GM18507 (cell line): Measurements from ENCODE around the gene SLC25A29.
"Not testable (repeated sequence)": the region's sequence is repeated elsewhere in the genome, so short reads cannot be mapped to it uniquely, and the experiment has no call there.

ENCODE experiments used
- DNase-seq: peaks from one replicate; pipeline ENCODE4 v3.0.0; 2011; ENCODE audit warnings: low read depth; ENCODE audit not compliant: insufficient read length; ENCODE audit errors: extremely low spot score
- FAIRE-seq: peaks from 2 replicates; lab custom pipeline; 2011; peaks lifted over from hg19 to GRCh38; lab: Jason Lieb, UNC

The SLC25A29 gene, protein sequence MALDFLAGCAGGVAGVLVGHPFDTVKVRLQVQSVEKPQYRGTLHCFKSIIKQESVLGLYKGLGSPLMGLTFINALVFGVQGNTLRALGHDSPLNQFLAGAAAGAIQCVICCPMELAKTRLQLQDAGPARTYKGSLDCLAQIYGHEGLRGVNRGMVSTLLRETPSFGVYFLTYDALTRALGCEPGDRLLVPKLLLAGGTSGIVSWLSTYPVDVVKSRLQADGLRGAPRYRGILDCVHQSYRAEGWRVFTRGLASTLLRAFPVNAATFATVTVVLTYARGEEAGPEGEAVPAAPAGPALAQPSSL

DNA sequence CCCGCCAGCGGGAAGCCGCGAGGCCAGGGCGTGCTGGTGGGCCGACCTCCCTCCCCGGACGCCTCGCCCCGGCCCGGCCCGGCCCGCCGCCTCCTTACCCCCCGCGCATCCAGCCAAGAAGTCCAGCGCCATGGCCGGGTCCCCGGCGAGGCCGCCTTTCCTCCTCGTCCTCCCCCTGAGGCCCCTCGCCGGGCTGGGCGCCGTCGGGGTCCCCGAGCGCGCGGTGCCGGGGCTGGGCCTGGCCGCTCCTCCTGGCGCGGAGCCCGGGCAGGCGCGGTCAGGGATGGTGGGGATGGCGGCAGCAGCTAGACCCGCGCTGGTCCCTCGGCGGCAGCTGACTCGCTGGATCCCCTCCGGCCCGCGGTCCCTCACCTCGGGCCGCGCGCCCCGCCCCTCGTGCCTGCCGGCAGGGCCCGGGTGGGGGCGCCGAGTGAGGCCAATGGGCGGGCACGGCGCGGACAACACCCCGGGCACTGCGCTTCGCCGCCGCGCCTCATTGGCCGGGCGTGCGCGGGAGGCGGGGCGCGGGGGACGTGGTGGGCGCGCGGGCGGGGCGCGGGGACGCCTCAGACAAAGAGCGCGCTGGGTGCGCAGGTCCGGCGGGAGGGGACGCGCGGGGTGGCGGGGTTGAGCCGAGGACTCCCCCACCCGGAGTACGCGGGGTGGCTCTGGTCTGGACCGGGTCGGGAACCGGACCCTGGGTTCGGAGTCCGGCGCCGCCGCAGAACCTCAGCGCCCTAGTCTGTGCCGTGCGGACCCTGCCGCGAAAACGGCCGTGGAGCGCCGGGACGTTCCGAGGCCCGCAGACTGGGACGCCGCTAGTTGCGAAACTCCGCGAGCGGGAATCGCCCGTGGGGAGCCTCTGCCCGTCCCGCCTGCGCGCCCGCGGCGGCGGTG is at the start of gene SLC25A29:
TSS of gene SLC25A29 (minus strand) at position 344 of the 897 bp plus-strand sequence. CDS start at position 132, 212 bp downstream.
- FAIRE-seq (peak; percentile 89), DNase-seq (peak; percentile 94)

DNA sequence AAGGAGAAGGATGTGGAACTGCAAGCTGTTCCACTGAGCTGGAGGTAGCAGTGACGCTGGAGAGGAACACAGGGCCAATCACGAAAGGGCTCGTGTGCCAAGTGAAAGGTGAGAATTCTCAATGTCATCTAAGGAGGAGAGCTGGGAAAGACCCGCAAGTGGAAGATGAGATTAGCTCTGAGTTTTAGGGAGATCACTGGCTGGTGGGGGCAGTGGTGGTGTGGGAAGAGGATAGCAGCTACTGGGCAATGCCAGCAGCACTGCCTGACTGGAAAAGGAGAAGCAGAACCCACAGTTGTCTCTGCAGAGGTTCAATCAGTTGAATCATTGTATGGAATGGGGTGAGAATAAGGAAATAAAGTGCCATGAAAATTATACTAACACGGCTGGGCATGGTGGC is 44.7 kb upstream of the SLC25A29 start:
- DNase-seq, result no peak
- no peak for FAIRE-seq

DNA sequence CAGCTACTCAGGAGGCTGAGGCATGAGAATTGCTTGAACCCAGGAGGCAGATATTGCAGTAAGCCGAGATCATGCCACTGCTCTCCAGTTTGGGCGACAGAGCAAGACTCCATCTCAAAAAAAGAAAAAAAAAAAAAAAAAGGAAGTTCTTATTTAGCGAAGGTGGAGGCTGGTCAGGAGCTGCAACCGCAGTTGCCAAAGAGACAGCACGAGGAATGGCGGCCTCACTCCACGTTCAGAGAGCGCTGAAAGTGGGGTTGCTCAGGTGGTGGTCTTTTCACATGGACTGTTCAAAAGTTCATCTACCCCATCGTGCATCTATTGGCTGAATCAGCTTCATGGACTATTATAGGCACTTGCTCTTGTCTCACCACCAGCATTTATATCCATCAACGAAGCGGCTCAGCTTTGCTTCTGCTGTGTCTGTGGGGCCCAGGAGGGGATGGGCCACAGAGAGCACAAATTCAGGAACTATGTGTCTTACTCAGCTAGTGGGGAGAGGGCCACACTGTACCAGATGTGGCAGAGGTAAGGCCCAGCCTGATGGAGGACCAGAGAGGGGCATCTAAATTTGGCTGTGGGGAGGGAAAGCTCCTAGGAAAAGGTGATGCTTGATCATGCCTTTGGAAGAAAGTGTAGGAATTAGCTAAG is 44.2 kb upstream of the SLC25A29 start:
- DNase-seq (no peak), FAIRE-seq (no peak)

DNA sequence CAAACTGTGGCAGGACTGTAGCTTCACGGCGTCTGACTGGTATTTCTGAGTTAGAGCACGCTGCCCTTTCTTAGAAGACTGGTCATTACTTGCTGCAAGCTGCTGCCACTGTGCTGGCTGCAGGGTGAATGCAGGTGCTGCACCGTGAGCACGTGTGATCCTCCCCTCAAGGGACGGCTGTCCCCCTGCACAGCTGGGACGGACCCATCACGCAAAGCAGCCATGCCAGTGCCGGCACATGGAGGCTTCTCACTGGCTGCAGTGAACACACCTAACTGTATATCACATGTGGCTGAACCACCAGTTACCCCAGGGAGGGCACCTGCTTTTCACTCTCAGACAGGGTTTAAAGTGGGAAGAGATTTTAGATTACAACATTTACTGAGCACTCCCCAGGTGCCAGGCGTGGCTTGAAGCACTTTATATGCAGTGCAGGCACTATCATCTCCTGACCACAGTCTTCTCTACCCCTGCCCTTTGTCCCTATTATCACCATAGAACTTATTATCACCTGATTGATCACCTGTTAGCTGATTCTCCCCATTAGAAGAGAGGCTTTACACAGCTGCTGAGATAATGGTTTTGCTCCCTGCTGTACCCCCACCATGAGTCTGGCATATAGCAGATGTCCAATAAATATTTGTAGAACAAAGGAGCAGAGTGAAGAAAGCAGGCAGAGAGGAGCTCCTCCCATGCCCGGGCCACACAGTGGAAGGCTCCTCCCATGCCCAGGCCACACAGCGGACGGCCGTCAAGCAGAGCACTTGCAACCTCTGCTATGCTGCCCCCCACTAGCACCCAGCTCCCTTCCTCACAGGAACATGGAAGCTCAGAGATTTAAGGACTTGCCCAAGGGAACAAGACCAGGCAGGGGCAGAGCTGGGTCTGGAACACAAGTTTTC is 42.8 kb upstream of the SLC25A29 start:
- FAIRE-seq (no peak), DNase-seq (no peak)

DNA sequence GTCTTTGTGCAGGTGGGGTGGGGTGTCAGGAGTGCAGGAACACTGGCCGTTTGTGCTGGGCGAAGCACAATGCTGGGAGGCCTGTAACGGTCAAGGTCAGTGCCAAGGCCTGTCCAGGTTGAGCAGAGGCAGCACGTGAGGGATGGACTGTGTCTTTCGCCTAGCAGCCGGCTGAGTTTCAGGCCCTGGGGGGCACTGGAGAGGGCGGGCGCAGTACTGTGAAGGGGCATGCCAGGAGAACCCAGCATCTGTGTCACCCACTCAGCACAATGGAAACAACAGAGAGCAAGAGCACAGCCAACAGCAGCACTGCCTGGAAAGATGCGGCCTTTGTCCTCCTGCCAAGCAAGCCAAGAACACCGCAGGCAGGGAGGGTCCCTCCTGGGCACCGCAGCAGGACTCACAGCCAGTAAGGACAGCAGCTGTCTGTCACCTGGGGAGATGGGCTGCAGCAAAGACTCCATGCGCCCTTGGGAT is 42.0 kb upstream of the SLC25A29 start:
- FAIRE-seq (no peak), DNase-seq (no peak)

DNA sequence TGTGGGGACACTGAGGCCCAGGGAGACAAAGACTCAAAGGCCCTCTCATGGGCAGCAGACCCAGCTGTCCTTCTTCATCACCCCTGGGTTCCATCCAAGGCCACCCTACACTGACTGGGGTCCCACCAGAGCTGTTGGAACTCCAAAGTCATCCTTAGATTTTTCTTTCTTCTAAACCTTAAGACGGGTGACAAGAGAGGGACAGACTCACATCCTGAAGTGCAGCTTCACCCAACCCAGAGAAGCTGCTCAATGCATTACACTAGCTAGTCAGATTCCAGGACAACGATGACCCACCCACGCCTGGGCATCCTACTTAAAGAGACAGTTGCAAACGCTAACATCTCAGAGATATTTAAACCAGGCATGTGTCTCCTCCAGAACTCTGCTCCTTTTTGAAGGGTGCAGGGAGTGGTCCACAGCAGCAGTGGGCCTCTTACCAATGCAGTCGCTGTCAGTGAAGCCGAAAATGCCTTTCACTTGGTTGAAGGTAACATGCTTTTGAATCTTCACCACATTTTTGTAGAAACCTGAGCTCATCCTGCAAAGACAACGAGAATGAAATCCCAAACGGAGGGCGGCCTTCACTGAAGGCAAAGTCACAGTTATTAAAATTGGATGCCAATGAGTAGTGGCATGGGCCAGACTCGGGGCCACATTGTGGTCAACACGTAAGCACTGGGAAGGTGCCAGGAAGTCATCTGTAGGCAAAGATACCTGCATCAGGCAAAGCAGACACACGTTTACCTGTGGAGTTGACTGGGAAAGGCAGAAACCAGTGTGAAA is 40.3 kb upstream of the SLC25A29 start:
- DNase-seq (no peak), FAIRE-seq (no peak)

DNA sequence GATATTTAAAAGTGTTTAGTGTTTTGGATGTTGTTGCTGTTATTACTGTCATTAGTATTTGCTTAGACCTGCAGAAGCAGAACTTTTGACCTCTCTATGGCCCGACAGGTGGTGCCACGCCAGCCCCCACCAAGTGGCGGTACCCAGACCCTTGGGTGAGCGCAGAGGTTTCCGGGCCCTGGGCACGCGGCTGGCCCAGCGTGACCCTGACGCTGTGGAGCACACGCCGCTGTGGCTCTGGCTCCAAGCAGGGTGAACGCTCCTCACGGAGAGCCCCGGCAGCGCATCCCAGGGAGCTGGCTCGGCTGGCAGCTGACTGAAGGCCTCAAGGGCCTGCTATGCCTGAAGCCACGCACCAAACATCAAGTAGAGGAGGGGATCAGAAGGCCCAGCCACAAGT is 39.5 kb upstream of the SLC25A29 start:
- FAIRE-seq, result no peak
- no peak for DNase-seq

DNA sequence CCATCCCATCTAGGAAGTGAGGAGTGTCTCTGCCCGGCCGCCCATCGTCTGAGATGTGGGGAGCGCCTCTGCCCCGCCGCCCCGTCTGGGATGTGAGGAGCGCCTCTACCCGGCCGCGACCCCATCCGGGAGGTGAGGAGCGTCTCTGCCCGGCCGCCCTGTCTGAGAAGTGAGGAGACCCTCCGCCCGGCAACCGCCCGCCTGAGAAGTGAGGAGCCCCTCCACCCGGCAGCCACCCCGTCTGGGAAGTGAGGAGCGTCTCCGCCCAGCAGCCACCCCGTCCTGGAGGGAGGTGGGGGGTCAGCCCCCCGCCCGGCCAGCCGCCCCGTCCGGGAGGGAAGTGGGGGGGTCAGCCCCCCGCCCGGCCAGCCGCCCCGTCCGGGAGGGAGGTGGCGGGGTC is 38.4 kb upstream of the SLC25A29 start:
- not testable (repeated sequence) for FAIRE-seq

DNA sequence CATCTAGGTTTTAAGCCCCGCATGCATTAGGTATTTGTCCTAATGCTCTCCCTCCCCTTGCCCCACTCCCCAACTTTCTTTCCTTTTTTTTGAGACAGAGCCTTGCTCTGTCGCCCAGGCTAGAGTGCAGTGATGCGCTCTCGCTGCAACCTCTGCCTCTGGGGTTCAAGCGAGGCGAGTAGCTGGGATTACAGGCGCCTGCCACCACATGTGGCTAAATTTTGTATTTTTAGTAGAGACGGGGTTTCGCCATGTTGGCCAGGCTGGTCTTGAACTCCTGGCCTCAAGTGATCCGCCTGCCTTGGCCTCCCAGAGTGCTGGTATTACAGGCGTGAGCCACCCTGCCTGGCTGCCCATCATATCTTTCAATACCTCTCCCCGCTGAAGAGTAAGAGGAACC is 36.6 kb upstream of the SLC25A29 start:
- not testable (repeated sequence) for FAIRE-seq, DNase-seq

More for the DNA sequence above, 38.4 kb upstream of the SLC25A29 start:
- not testable (repeated sequence) for DNase-seq

DNA sequence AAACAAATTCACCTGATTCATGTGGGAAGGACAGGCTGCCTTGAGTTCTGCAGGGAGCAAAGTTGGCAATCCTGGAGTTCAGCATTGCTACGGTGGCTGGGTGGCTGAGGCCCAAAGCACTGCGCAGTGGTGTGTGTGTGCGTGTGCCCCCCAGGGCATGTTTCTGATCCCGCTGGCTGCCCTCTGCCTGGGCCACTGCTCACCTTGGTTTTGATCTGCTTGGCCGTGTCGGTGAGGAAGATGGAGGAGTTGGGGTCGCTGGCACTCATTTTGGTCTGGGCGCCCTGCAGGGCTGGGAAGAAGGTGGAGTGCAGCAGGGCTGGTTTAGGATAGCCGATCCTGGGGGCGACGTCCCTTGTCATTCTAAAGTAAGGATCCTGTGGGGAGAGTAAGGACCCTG is 36.0 kb upstream of the SLC25A29 start:
- FAIRE-seq (no peak), DNase-seq (no peak)

DNA sequence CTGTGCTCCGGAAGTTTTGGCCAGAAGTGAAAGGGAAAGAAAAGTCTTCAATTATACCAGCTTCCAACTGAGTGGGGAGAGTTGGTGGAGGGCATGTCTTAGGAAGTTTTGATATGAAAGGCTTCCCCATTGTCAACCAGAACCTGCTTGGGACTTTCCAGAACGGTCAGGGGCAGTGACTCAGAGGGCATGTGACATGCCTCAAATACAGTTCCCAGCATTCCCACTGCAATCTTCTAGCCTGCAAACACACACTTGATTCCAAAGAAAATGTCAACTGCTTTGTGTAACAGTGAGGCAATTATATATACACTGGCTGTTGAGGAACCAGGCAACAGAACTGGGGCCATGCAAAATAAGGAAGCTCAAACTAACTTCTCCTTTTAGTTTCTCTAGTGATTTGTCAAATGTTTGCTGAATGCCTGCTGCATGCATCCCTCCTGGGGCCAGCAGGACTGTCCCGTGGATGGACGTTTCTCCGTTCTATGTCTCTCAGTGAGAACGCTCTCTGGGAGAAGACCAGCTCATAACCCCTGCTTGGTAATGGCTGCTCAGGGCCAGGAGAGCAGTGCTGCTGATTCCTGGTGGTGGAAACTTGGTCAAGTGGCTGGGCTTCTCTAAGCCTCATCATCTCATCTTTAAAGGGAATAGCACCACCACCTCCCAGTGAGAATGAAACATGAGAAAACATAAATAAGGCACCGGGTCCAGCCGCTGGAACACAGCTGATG is 35.2 kb upstream of the SLC25A29 start:
- FAIRE-seq (peak; percentile 77), DNase-seq (no peak)

DNA sequence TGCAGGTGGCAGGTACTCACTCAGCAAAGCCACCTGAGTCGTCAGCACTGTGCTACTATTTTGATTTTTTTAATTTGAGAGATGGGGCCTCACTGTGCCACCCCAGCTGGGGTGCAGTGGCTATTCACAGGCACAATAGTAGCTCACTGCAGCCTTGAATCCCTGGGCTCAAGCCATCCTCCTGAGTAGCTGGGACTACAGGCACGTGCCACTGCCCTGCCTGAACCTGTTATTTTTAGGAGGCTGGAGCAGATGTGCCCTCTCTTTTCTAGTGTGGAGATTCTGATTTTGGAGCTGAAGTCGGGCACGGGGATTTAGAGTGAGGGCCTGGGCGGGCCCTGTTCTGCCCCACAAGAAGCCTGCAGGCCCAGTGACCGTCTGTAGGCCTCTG is 34.2 kb upstream of the SLC25A29 start:
- DNase-seq (no peak), FAIRE-seq (no peak)

DNA sequence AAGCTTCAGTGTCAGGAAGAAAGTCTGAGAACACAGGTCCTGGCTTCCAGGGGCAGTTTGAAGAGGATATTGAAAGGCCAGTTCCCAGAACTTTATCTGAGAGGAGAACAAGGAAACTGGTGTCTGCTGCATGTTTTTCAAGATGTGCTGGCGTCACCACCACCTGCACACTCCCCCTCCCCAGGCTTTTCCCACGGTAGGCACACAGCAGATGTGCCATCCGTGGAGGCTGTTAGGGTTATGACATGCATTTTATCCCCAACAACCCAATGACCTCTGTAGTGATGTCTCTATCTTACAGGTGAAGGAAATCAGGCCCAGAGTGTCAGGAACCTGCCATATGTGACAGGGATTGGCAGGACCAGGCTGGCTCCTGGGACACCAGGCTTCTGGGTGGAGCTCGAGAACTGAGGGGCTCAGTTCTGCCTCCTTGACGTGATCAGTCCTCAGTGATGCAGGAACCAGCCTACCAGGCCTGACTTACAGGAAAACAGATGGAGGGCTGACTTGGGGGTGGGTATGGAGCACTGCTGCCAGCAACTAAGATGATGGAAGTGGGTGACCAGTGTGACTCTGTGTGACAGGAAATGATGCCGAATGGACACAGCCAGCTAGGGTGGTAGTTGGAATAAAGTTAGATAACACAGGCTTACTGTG is 33.6 kb upstream of the SLC25A29 start:
- FAIRE-seq (no peak), DNase-seq (no peak)

DNA sequence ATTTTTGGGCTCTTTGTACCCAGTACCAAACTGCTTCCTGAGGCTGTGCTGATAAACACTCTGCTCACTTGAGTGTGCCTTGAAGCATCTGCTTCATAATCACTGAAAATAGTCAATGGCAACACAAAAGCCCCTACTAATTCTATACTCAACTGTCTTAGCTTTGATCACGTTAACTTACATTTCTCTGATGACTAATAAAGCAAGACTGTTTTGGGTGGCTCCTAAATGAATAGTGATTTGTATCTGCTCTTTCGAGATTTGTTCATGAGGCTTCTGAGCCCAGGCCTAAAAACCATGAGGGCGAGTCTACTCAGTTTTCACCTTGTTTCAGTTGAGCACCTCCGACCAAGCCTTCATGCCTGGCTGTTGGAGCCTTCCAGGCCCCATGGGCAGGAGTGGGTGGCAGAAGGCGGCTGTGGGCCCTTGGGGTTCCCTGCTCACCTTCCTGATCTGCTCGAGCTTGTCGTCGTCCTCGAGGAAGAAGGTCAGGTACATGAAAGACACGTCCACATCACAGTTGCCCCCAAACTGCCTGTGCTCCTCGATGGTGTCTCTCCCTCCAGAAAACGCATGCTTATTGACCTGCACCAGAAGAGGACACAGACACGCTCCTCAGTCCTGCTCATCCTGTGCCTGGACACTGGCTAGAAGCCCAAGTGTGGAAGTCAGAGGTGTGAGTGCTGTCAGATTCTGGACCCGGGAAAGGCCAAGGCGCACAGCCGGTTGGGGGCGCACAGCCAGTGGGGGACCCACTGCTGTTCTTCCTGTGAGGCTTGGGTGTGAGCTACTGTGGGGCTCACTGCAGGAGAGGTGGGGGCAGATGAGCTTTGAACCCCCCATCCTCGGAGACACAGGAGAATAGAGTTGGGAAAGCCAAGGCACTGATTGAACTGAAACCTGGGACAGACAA is 30.6 kb upstream of the SLC25A29 start:
- no peak for DNase-seq
- no peak for FAIRE-seq

DNA sequence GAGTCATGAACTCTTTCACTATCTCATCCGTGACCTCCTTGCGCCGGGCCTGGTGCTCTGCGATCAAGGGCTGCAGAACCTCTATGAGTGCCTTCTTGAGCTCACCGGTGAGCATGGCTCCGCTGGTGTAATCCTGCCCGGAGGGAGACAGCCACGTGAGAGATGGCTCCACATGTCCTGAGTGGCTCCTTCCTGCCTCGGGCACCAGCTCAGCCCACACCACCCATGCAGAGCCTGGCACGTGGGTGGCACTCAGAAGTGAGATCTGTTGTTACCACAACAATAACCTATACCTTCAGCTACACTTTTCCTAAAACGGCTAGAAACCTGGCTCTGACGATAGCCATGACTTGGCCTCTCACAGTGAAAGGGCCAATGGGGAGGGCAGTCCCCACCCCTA is 28.7 kb upstream of the SLC25A29 start:
- no peak for DNase-seq
- no peak for FAIRE-seq

DNA sequence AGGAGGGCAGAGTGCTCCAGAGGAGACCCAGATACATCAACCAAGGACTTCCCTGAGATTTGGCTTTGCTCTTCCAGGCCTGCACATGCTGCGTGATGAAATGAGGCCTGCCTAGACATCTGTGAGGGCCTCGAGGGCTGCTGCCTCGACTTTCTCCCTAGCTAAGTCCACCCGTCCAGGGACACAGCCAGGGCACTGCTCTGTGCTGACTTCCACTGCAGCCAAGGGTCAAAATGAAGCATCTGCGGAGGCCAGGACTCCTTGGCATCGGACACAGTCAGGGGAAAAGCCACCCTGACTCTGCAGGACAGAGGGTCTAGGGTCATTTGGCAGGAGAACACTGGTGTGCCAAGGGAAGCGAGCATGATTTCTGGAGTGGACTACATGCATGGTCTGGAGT is 27.6 kb upstream of the SLC25A29 start:
- FAIRE-seq (no peak), DNase-seq (no peak)
